CD14-positive monocyte (primary cell): ENCODE results near the gene KATNIP. TPM values are rescaled to one million over a fixed set of nuclear protein-coding genes. Genes with fewer than 3 reads are reported as not detected.

Experiments
- DNase-seq, 3 donors: peaks; one replicate each; pipeline ENCODE4 v3.0.0-alpha.2; 2011 to 2022
- H2AFZ ChIP-seq: 2 replicates; pipeline ENCODE4 v1.6.0; 2012; ENCODE audit warnings: mild to moderate bottlenecking, low read depth, low read length, inconsistent platforms; ENCODE audit not compliant: insufficient read depth, poor library complexity, severe bottlenecking
- H3K27ac ChIP-seq, 2 donors: 1 replicate in 1 of 2; 2 replicates in 1 of 2; pipeline ENCODE4 v1.5.1; 2012 to 2013; ENCODE audit warnings: low read length in 2 of 2, control low read depth in 1 of 2, inconsistent platforms in 1 of 2, low read depth in 1 of 2, mild to moderate bottlenecking in 1 of 2
- H3K27me3 ChIP-seq, 2 donors: one replicate each; pipeline versions ENCODE4 v1.6.0 to v1.6.1; 2011 to 2013; ENCODE audit warnings: low read length in 2 of 2; ENCODE audit not compliant: control insufficient read depth in 2 of 2, insufficient read depth in 2 of 2
- H3K36me3 ChIP-seq, 2 donors: replicated peaks in 1 of 2; 1 replicate in 1 of 2; 2 replicates in 1 of 2; pipeline versions ENCODE4 v1.5.1 to v1.6.1; 2012 to 2013; ENCODE audit warnings: low read length in 2 of 2, control low read depth in 1 of 2, inconsistent platforms in 1 of 2, mild to moderate bottlenecking in 1 of 2; ENCODE audit not compliant: insufficient read depth in 2 of 2, control insufficient read depth in 1 of 2
- H3K4me1 ChIP-seq, 2 donors: 1 replicate in 1 of 2; 2 replicates in 1 of 2; pipeline versions ENCODE4 v1.5.1 to v1.6.1; 2012 to 2013; ENCODE audit warnings: low read length in 2 of 2, control low read depth in 1 of 2, inconsistent platforms in 1 of 2, mild to moderate bottlenecking in 1 of 2, moderate library complexity in 1 of 2; ENCODE audit not compliant: insufficient read depth in 2 of 2, control insufficient read depth in 1 of 2
- H3K4me2 ChIP-seq: replicated peaks from 2 replicates; pipeline ENCODE3; 2012; ENCODE audit warnings: low read length, moderate library complexity, mild to moderate bottlenecking; ENCODE audit not compliant: poor library complexity, severe bottlenecking; ENCODE audit errors: extremely low read depth
- H3K4me3 ChIP-seq, 3 experiments: fragments of 200-600 bp in 1 of 3; sonication (generic) in 1 of 3; replicated peaks in 1 of 3; 1 replicate in 2 of 3; 2 replicates in 1 of 3; pipeline ENCODE4 v1.5.1; 2011 to 2013; ENCODE audit warnings: low read length in 3 of 3, mild to moderate bottlenecking in 3 of 3, control low read depth in 2 of 3, low read depth in 2 of 3, inconsistent platforms in 1 of 3, moderate library complexity in 1 of 3
- H3K79me2 ChIP-seq: 2 replicates; pipeline ENCODE4 v1.6.0; 2012; ENCODE audit warnings: mild to moderate bottlenecking, control low read depth, inconsistent platforms, low read length, moderate library complexity; ENCODE audit not compliant: insufficient read depth
- H3K9ac ChIP-seq: 2 replicates; pipeline ENCODE4 v1.6.0; 2017; ENCODE audit warnings: low read length, mild to moderate bottlenecking; ENCODE audit not compliant: insufficient read depth, poor library complexity, severe bottlenecking
- H3K9me3 ChIP-seq, 2 donors: replicated peaks in 1 of 2; 1 replicate in 1 of 2; 2 replicates in 1 of 2; pipeline versions ENCODE4 v1.5.1 to v1.6.1; 2012 to 2013; ENCODE audit warnings: low read length in 2 of 2, control low read depth in 1 of 2; ENCODE audit not compliant: control insufficient read depth in 1 of 2, insufficient read depth in 1 of 2
- H4K20me1 ChIP-seq: 2 replicates; pipeline ENCODE4 v1.6.0; 2012; ENCODE audit warnings: mild to moderate bottlenecking, low read length, control low read depth, moderate library complexity; ENCODE audit not compliant: insufficient read depth
- H3K27ac Mint-ChIP-seq, 7 donors: one replicate each; pipeline ENCODE4 v1.8.0; 2020; ENCODE audit warnings: mild to moderate bottlenecking in 7 of 7, mixed read lengths in 7 of 7, moderate library complexity in 6 of 7, inconsistent platforms in 2 of 7
- H3K27me3 Mint-ChIP-seq, 3 donors: one replicate each; pipeline ENCODE4 v1.8.0; 2021 to 2022; ENCODE audit warnings: low read depth in 3 of 3, mild to moderate bottlenecking in 3 of 3, mixed read lengths in 3 of 3, moderate library complexity in 3 of 3, inconsistent platforms in 1 of 3
- H3K36me3 Mint-ChIP-seq, 2 donors: one replicate each; pipeline ENCODE4 v1.8.0; 2020; ENCODE audit warnings: mixed read lengths in 2 of 2, inconsistent platforms in 1 of 2, mild to moderate bottlenecking in 1 of 2
- H3K4me1 Mint-ChIP-seq: one replicate; pipeline ENCODE4 v1.8.0; 2020; ENCODE audit warnings: mild to moderate bottlenecking, mixed read lengths
- H3K4me3 Mint-ChIP-seq, 2 donors: one replicate each; pipeline ENCODE4 v1.8.0; 2020; ENCODE audit warnings: mild to moderate bottlenecking in 2 of 2, mixed read lengths in 2 of 2, moderate library complexity in 1 of 2
- H3K9me3 Mint-ChIP-seq, 7 donors: one replicate each; pipeline ENCODE4 v1.8.0; 2020 to 2022; ENCODE audit warnings: mixed read lengths in 7 of 7, mild to moderate bottlenecking in 6 of 7, moderate library complexity in 6 of 7, inconsistent platforms in 2 of 7
- WGBS: methylation state at CpG from one replicate; pipeline ENCODE4 v1.1.5; 2013; ENCODE audit warnings: missing lambda C conversion rate; ENCODE audit not compliant: insufficient coverage; 5-methylcytosine and 5-hydroxymethylcytosine counted together
- intact Hi-C, 2 donors: fragments of 100-400 bp; cut with micrococcal nuclease; formaldehyde crosslinking; loops; one replicate each; pipeline versions ENCODE4 v1.15.0 to v1.15.1; 2023
- polyA plus RNA-seq, 3 donors: library from polyadenylated mRNA; depleted of rRNA in 1 of 3; unstranded in 2 of 3; stranded (reverse) in 1 of 3; fragments of 300-500 nt in 2 of 3; fragments of >200 nt in 1 of 3; fragmentation: Illumina TruSeq in 2 of 3; gene quantifications; 1 replicate in 2 of 3; 2 replicates in 1 of 3; pipeline ENCODE4 v1.2.3, GENCODE V29; 2012 to 2021
- TF ChIP-seq, protein P1 (sequence below): fragments of 200-600 bp; IDR thresholded peaks from one replicate; pipeline ENCODE4 v1.8.0; 2022; ENCODE audit warnings: antibody characterized with exemption, mild to moderate bottlenecking

The KATNIP gene
- polyA plus RNA-seq, 3 donors = 2.4 to 28.0 (median 5.0) TPM

DNA sequence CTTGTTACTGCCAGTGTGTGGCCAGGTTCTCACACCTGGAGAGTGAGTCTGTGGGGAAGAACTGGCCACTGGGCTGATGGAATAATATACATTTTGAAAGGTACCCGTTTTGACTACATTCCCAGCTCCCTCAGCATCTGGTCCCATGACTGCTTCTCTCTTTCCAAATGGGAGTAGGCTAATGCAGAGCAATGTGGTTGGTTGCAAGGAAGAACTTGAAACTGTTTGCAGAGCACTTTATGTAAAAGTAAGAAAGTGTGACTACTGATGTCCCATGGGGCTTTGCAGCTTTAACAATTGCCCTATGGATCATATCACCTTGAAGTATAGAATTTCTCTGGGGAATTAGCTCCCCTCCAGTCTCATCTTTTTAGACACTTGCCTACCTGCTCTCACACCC lies 9.0 kb downstream of the KATNIP start:
- H4K20me1 ChIP-seq = no peaks in the 10 kb centered on the region
- H3K27me3 ChIP-seq = no peaks in the 10 kb centered on the region
- TF ChIP-seq, protein P1, sequence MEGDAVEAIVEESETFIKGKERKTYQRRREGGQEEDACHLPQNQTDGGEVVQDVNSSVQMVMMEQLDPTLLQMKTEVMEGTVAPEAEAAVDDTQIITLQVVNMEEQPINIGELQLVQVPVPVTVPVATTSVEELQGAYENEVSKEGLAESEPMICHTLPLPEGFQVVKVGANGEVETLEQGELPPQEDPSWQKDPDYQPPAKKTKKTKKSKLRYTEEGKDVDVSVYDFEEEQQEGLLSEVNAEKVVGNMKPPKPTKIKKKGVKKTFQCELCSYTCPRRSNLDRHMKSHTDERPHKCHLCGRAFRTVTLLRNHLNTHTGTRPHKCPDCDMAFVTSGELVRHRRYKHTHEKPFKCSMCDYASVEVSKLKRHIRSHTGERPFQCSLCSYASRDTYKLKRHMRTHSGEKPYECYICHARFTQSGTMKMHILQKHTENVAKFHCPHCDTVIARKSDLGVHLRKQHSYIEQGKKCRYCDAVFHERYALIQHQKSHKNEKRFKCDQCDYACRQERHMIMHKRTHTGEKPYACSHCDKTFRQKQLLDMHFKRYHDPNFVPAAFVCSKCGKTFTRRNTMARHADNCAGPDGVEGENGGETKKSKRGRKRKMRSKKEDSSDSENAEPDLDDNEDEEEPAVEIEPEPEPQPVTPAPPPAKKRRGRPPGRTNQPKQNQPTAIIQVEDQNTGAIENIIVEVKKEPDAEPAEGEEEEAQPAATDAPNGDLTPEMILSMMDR = no peak
- no peaks in the 10 kb centered on the region for H3K36me3 ChIP-seq
- Mint-ChIP-seq H3K9me3 (no peaks in the 10 kb centered on the region), H3K27me3 (peaks cover 0 to 7% (median 0%) of the 10 kb centered on the region in 3 donors), H3K4me1 (peaks cover 9% of the 10 kb centered on the region), H3K27ac (peak overlapping the region in 1 of 7 donors; percentile 30), H3K4me3 (no peak overlapping the region), H3K36me3 (peaks cover 7 to 8% of the 10 kb centered on the region in 2 donors)
- no peak overlapping the region for H3K9ac ChIP-seq
- H3K27ac ChIP-seq = no peak overlapping the region
- WGBS = no CpG with 5 or more reads among the region's 1 CpG
- no peaks in the 10 kb centered on the region for H3K79me2 ChIP-seq
- H2AFZ ChIP-seq = no peak overlapping the region
- intact Hi-C loops = no loop called here
- H3K4me2 ChIP-seq = no peak overlapping the region
- no peaks in the 10 kb centered on the region for H3K4me1 ChIP-seq
- no peak overlapping the region for H3K4me3 ChIP-seq
- DNase-seq = no peak
- no peaks in the 10 kb centered on the region for H3K9me3 ChIP-seq

- H3K27me3 ChIP-seq = no peaks in the 10 kb centered on the region
- H3K9ac ChIP-seq = no peak overlapping the region
- no peaks in the 10 kb centered on the region for H3K36me3 ChIP-seq
- no peaks in the 10 kb centered on the region for H3K9me3 ChIP-seq
- no peak overlapping the region for H2AFZ ChIP-seq
- H3K4me3 ChIP-seq = no peak overlapping the region
- Mint-ChIP-seq H3K4me3 (no peak overlapping the region), H3K9me3 (no peaks in the 10 kb centered on the region), H3K36me3 (peaks cover 7 to 12% of the 10 kb centered on the region in 2 donors), H3K4me1 (peaks cover 18% of the 10 kb centered on the region), H3K27me3 (peaks cover 0 to 4% (median 0%) of the 10 kb centered on the region in 3 donors), H3K27ac (peak overlapping the region in 2 of 7 donors; percentile 46 to 75)
- H3K4me2 ChIP-seq = no peak overlapping the region
- H3K4me1 ChIP-seq = peaks cover 4% of the 10 kb centered on the region in 2 donors
- TF ChIP-seq, protein P1 = no peak
- no peak overlapping the region for H3K27ac ChIP-seq
- DNase-seq = no peak
- intact Hi-C loops = no loop called here
- 97% methylated on average over 5 of the region's 8 CpGs for WGBS
- no peaks in the 10 kb centered on the region for H4K20me1 ChIP-seq
- no peaks in the 10 kb centered on the region for H3K79me2 ChIP-seq
These were observed 11.3 kb downstream of the KATNIP start for GRCh38 chr16:27561216-27561615.
